Tibial nerve (tissue), 4 donors: Measurements from ENCODE around the gene BCHE.

Source experiments
- EP300 ChIP-seq, 2 donors: sonication (generic); formaldehyde crosslinking; IDR thresholded peaks; one replicate each; pipeline ENCODE4 v1.6.1; 2017; ENCODE audit warnings: antibody characterized with exemption in 2 of 2, mild to moderate bottlenecking in 1 of 2
- POLR2A ChIP-seq, 2 donors: fragments of 450-650 bp; IDR thresholded peaks; one replicate each; pipeline ENCODE4 v1.6.1; 2017; ENCODE audit warnings: antibody characterized with exemption in 2 of 2, mild to moderate bottlenecking in 2 of 2, moderate library complexity in 2 of 2
- TF ChIP-seq, protein P1 (sequence below), 5 experiments: fragments of 200-600 bp in 3 of 5; fragments of 450-650 bp in 2 of 5; sonication (generic) in 3 of 5; IDR thresholded peaks; one replicate each; pipeline ENCODE4 v1.5.1; 2016 to 2019; ENCODE audit warnings: antibody characterized with exemption in 5 of 5, mild to moderate bottlenecking in 3 of 5, moderate library complexity in 2 of 5

- no peak for TF ChIP-seq POLR2A (IDR thresholded peaks at IDR 0.05)
- TF ChIP-seq, protein P1, sequence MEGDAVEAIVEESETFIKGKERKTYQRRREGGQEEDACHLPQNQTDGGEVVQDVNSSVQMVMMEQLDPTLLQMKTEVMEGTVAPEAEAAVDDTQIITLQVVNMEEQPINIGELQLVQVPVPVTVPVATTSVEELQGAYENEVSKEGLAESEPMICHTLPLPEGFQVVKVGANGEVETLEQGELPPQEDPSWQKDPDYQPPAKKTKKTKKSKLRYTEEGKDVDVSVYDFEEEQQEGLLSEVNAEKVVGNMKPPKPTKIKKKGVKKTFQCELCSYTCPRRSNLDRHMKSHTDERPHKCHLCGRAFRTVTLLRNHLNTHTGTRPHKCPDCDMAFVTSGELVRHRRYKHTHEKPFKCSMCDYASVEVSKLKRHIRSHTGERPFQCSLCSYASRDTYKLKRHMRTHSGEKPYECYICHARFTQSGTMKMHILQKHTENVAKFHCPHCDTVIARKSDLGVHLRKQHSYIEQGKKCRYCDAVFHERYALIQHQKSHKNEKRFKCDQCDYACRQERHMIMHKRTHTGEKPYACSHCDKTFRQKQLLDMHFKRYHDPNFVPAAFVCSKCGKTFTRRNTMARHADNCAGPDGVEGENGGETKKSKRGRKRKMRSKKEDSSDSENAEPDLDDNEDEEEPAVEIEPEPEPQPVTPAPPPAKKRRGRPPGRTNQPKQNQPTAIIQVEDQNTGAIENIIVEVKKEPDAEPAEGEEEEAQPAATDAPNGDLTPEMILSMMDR (IDR thresholded peaks at IDR 0.05) = no peak
- TF ChIP-seq EP300 (IDR thresholded peaks at IDR 0.05) = no peak
Observed at GRCh38 chr3:165749821-165750220, 87.4 kb downstream of the BCHE start.
